IMR-90 (cell line): ENCODE data around the gene MAGI2. TPM values are rescaled to one million over a fixed set of nuclear protein-coding genes. Genes with fewer than 3 reads are reported as not detected.

Experiments used
- ATAC-seq: fragments of 200-7000 bp; cut with Tn5 transposase; 2 replicates; pipeline ENCODE4 v1.9.1; 2020; ENCODE audit warnings: low read depth, mild to moderate bottlenecking, moderate library complexity
- BruUV-seq: library from RNA; stranded (reverse); fragments of 400-500 nt; replicated peaks from 2 replicates; lab custom pipeline; 2021; lab: Mats Ljungman, UMichigan
- CTCF ChIA-PET: fragments of 300-600 bp; formaldehyde crosslinking; extraction: SDS; loops from one replicate; lab custom pipeline; 2021; ENCODE audit warnings: antibody characterized with exemption; lab: Yijun Ruan, JAX
- POLR2A ChIA-PET: fragments of 300-600 bp; sonication (Branson Sonifier 250); formaldehyde crosslinking; loops from one replicate; lab custom pipeline; 2022; ENCODE audit warnings: antibody characterized with exemption; ENCODE audit not compliant: unreplicated experiment; lab: Charles Lee
- DNase-seq: peaks from one replicate; pipeline ENCODE4 v3.0.0; 2013
- H2AFZ ChIP-seq: replicated peaks from 2 replicates; pipeline ENCODE3; 2013; ENCODE audit warnings: low read length, mild to moderate bottlenecking; ENCODE audit not compliant: poor library complexity
- H2AK5ac ChIP-seq: 2 replicates; pipeline ENCODE4 v1.6.1; 2013; ENCODE audit warnings: low read depth, low read length, inconsistent platforms
- H2AK9ac ChIP-seq: replicated peaks from 2 replicates; pipeline ENCODE3; 2013; ENCODE audit warnings: mild to moderate bottlenecking, low read depth, low read length, moderate library complexity; ENCODE audit not compliant: poor library complexity
- H2BK120ac ChIP-seq: 2 replicates; pipeline ENCODE4 v1.6.1; 2013; ENCODE audit warnings: low read depth, low read length, inconsistent platforms
- H2BK15ac ChIP-seq: 3 replicates; pipeline ENCODE4 v1.6.1; 2013; ENCODE audit warnings: low read depth, low read length, inconsistent platforms
- H2BK20ac ChIP-seq: 2 replicates; pipeline ENCODE4 v1.6.1; 2013; ENCODE audit warnings: low read depth, mild to moderate bottlenecking, inconsistent platforms, low read length, moderate library complexity
- H2BK5ac ChIP-seq: 2 replicates; pipeline ENCODE4 v1.6.1; 2013; ENCODE audit warnings: mild to moderate bottlenecking, low read depth, low read length, inconsistent platforms; ENCODE audit not compliant: poor library complexity, severe bottlenecking
- H3K14ac ChIP-seq: replicated peaks from 2 replicates; pipeline ENCODE4 v1.6.1; 2013; ENCODE audit warnings: low read depth, low read length, inconsistent platforms
- H3K18ac ChIP-seq: 2 replicates; pipeline ENCODE4 v1.6.1; 2013; ENCODE audit warnings: low read depth, low read length, control low read depth
- H3K23ac ChIP-seq: 2 replicates; pipeline ENCODE4 v1.6.1; 2013; ENCODE audit warnings: low read depth, low read length, inconsistent platforms
- H3K27ac ChIP-seq: 2 replicates; pipeline ENCODE4 v1.5.1; 2013; ENCODE audit warnings: mild to moderate bottlenecking, control low read depth, low read length; ENCODE audit not compliant: insufficient read depth
- H3K27me3 ChIP-seq: 2 replicates; pipeline ENCODE4 v1.6.1; 2013; ENCODE audit warnings: low read length; ENCODE audit not compliant: control insufficient read depth, insufficient read depth
- H3K36me3 ChIP-seq: 2 replicates; pipeline ENCODE4 v1.6.1; 2013; ENCODE audit warnings: low read length, mixed read lengths; ENCODE audit not compliant: control insufficient read depth, insufficient read depth
- H3K4ac ChIP-seq: 2 replicates; pipeline ENCODE4 v1.6.1; 2013; ENCODE audit warnings: low read depth, low read length, inconsistent platforms
- H3K4me1 ChIP-seq: 2 replicates; pipeline ENCODE4 v1.6.1; 2013; ENCODE audit warnings: low read length, mixed read lengths; ENCODE audit not compliant: control insufficient read depth, insufficient read depth
- H3K4me2 ChIP-seq: 2 replicates; pipeline ENCODE4 v1.6.1; 2013; ENCODE audit warnings: low read depth, mild to moderate bottlenecking, control low read depth, low read length, moderate library complexity
- H3K4me3 ChIP-seq: 2 replicates; pipeline ENCODE4 v1.5.1; 2013; ENCODE audit warnings: low read depth, mild to moderate bottlenecking, control low read depth, low read length, moderate library complexity; ENCODE audit not compliant: insufficient read depth
- H3K56ac ChIP-seq: 2 replicates; pipeline ENCODE4 v1.6.1; 2013; ENCODE audit warnings: low read length, inconsistent platforms; ENCODE audit not compliant: insufficient read depth; ENCODE audit errors: extremely low read depth
- H3K79me1 ChIP-seq, 2 experiments: 2 replicates each; pipeline ENCODE4 v1.6.1; 2013; ENCODE audit warnings: low read length in 2 of 2, inconsistent platforms in 1 of 2, low read depth in 1 of 2
- H3K9ac ChIP-seq: 2 replicates; pipeline ENCODE4 v1.6.1; 2013; ENCODE audit warnings: low read depth, low read length, control low read depth
- H3K9me1 ChIP-seq: 2 replicates; pipeline ENCODE4 v1.6.1; 2013; ENCODE audit warnings: low read length, inconsistent platforms; ENCODE audit not compliant: insufficient read depth
- H3K9me3 ChIP-seq: 2 replicates; pipeline ENCODE4 v1.6.1; 2013; ENCODE audit warnings: low read length; ENCODE audit not compliant: control insufficient read depth, insufficient read depth
- H4K20me1 ChIP-seq: 2 replicates; pipeline ENCODE4 v1.6.1; 2013; ENCODE audit warnings: low read length, inconsistent platforms; ENCODE audit not compliant: insufficient read depth
- H4K5ac ChIP-seq: 2 replicates; pipeline ENCODE4 v1.6.1; 2013; ENCODE audit warnings: mild to moderate bottlenecking, low read depth, low read length, control low read depth
- H4K8ac ChIP-seq, 2 experiments: 2 replicates each; pipeline ENCODE4 v1.6.1; 2013; ENCODE audit warnings: low read depth in 2 of 2, low read length in 2 of 2, control low read depth in 1 of 2, inconsistent platforms in 1 of 2
- H4K91ac ChIP-seq: 2 replicates; pipeline ENCODE4 v1.6.1; 2013; ENCODE audit warnings: low read depth, low read length, inconsistent platforms; ENCODE audit not compliant: insufficient read depth
- BHLHE40 ChIP-seq: fragments of 150-350 bp; IDR thresholded peaks from 2 replicates; pipeline ENCODE4 v1.6.1; 2016; ENCODE audit warnings: mild to moderate bottlenecking, low read depth, low read length
- CEBPB ChIP-seq: IDR thresholded peaks from 2 replicates; pipeline ENCODE4 v1.6.1; 2012; ENCODE audit warnings: low read depth, low read length, improper control_type of control experiment
- CHD1 ChIP-seq: IDR thresholded peaks from 2 replicates; pipeline ENCODE4 v1.6.1; 2012; ENCODE audit warnings: low read depth, low read length, improper control_type of control experiment
- FOS ChIP-seq: fragments of 150-350 bp; IDR thresholded peaks from 2 replicates; pipeline ENCODE4 v1.6.1; 2016; ENCODE audit warnings: low read depth, low read length
- MAFK ChIP-seq: IDR thresholded peaks from 2 replicates; pipeline ENCODE4 v1.6.1; 2012; ENCODE audit warnings: low read depth, low read length, improper control_type of control experiment
- RCOR1 ChIP-seq: IDR thresholded peaks from 2 replicates; pipeline ENCODE4 v1.6.1; 2012; ENCODE audit warnings: mild to moderate bottlenecking, low read length, improper control_type of control experiment; ENCODE audit not compliant: insufficient replicate concordance
- WGBS, 2 experiments: methylation state at CpG; one replicate each; pipeline versions ENCODE4 v1.1.5 to v1.1.7; 2013; ENCODE audit warnings: missing lambda C conversion rate in 2 of 2; ENCODE audit not compliant: insufficient read length in 1 of 2; ENCODE audit errors: extremely low coverage in 2 of 2; 5-methylcytosine and 5-hydroxymethylcytosine counted together
- dilution Hi-C: fragments of 300-500 bp; cut with HindIII; formaldehyde crosslinking; loops from one replicate; pipeline ENCODE4 v1.14.3; 2018; ENCODE audit warnings: low sequenced_read_pairs; ENCODE audit not compliant: unreplicated experiment
- in situ Hi-C: fragments of 300-500 bp; cut with MboI; formaldehyde crosslinking; loops from 3 replicates; pipeline ENCODE4 v1.14.3; 2019; ENCODE audit warnings: low sequenced_read_pairs, inconsistent platforms, mixed read lengths
- intact Hi-C: fragments of 100-400 bp; cut with micrococcal nuclease; formaldehyde crosslinking; loops from 2 replicates; pipeline ENCODE4 v1.10.0; 2022
- polyA plus RNA-seq, 3 experiments: library from polyadenylated mRNA; depleted of rRNA; stranded (reverse); fragments of >200 nt; gene quantifications; 2 replicates each; pipeline ENCODE4 v1.2.3, GENCODE V29; 2012; ENCODE audit warnings: low replicate concordance in 1 of 3
- total RNA-seq: library from RNA; depleted of rRNA; stranded (reverse); fragments of >200 nt; gene quantifications from 2 replicates; pipeline ENCODE4 v1.2.3, GENCODE V29; 2012

Gene MAGI2
- total and polyA plus RNA-seq, 2 of the 4 experiments (the other 2 are of a cell fraction), result 2.5 to 17.9 TPM

DNA sequence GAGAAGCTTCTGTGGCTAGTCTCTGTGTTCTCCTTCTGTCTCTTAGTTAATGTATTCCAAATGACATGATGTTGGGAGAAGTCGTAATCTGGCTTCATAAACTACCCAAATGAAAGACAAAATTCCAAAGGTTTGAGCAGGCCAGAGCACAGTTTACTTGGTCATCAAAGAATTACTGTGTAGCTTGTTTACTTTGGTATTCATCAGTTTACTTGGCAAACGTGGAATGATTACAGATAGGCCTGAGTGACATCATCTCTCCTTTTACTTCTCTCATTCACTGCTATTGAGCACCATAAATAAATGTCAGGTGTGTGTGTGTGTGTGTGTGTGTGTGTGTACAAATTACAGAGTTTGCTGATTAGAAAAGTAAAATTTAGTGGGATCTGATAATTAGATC is 1327.6 kb downstream of the MAGI2 start:
- WGBS, 2 experiments, result no CpG with 5 or more reads among the region's 2 CpGs
- no TSS peak for BruUV-seq
- Histone ChIP-seq H3K27me3 (no peaks in the 10 kb centered on the region), H4K91ac (no peak overlapping the region), H3K36me3 (no peaks in the 10 kb centered on the region), H3K4me2 (no peak overlapping the region), H2BK20ac (no peak overlapping the region), H3K79me1 (no peaks in the 10 kb centered on the region), H2BK15ac (no peak overlapping the region), H3K9me1 (0 out of 2 replicates have a peak, but pooled peaks cover 3% of the 10 kb centered on the region), H4K20me1 (no peaks in the 10 kb centered on the region; the same call in 1 of the 2 replicates), H2AFZ (no peak overlapping the region), H4K5ac (no peak overlapping the region), H3K56ac (0 out of 2 replicates have a peak overlapping the region, but pooled peaks have one; percentile 16), H3K4ac (no peak overlapping the region), H3K18ac (no peak overlapping the region), H3K4me1 (peaks cover 7% of the 10 kb centered on the region), H3K23ac (no peak overlapping the region), H3K9me3 (no peaks in the 10 kb centered on the region), H2BK120ac (no peak overlapping the region), H2AK9ac (no peak overlapping the region), H4K8ac (no peak overlapping the region; a peak in 1 of 4 replicates), H3K9ac (no peak overlapping the region), H3K14ac (no peak overlapping the region), H2AK5ac (no peak overlapping the region), H3K4me3 (no peak overlapping the region), H3K27ac (no peak overlapping the region), H2BK5ac (peak overlapping the region; percentile 77)
- dilution Hi-C loops (no loop called here), intact Hi-C loops (no loop called here), in situ Hi-C loops (loop anchor here (25.0 kb wide), 1 partner anchor 811 kb away; no protein-coding TSS in a partner anchor)
- TF ChIP-seq CEBPB, result 0 out of 2 replicates have a peak, but pooled peaks have one; percentile 15
- TF ChIP-seq BHLHE40, result 0 out of 2 replicates have a peak, but pooled peaks have one; percentile 29
- 0 out of 2 replicates have a peak, but pooled peaks have one; percentile 1 for TF ChIP-seq MAFK
- peak; percentile 27; the same call in 1 of the 2 replicates for TF ChIP-seq FOS
- no peak for TF ChIP-seq CHD1
- peak; percentile 40 for TF ChIP-seq RCOR1
- ATAC-seq, result peak; percentile 93
- DNase-seq, result peak; percentile 93
- ChIA-PET POLR2A (no interaction called here), CTCF (interaction anchor here (0.5 to 1.3 kb wide), 2 partner anchors 8 to 79 kb away, joined by 3 to 6 read pairs; no protein-coding TSS in a partner anchor)
